K562 (cell line): ENCODE measurements around the gene MARCHF7. TPM values are rescaled to one million over a fixed set of nuclear protein-coding genes. Genes with fewer than 3 reads are reported as not detected.
A peak's percentile ranks its signal among the peaks of the same experiment; 100 is the strongest.

Source experiments
- ATAC-seq: fragments of 200-7000 bp; cut with Tn5 transposase; 3 replicates; pipeline ENCODE4 v1.9.1; 2020; ENCODE audit warnings: moderate library complexity
- BruUV-seq: library from RNA; stranded (reverse); fragments of 400-500 nt; replicated peaks from 2 replicates; lab custom pipeline; 2021; lab: Mats Ljungman, UMichigan
- CTCF ChIA-PET: fragments of 300-600 bp; formaldehyde crosslinking; extraction: SDS; loops from one replicate; lab custom pipeline; 2021; ENCODE audit warnings: low intra/inter-chr PET ratio; lab: Yijun Ruan, JAX
- POLR2A ChIA-PET: fragments of 300-600, 350-650 bp; sonication (Branson Sonifier 250); formaldehyde crosslinking; extraction: SDS; loops from one replicate; lab custom pipeline; 2021; ENCODE audit warnings: antibody characterized with exemption, inconsistent platforms; lab: Yijun Ruan, JAX
- DNase-seq, 4 experiments: peaks; one replicate each; pipeline versions ENCODE4 v3.0.0 to v3.0.0-alpha.2; 2011 to 2018; ENCODE audit warnings: low spot score in 3 of 4, mixed read lengths in 3 of 4; ENCODE audit errors: extremely low read depth in 1 of 4
- FAIRE-seq: peaks from 2 replicates; lab custom pipeline; 2011; peaks lifted over from hg19 to GRCh38; lab: Jason Lieb, UNC
- H2AFZ ChIP-seq: 2 replicates; pipeline ENCODE4 v1.6.0; 2011; ENCODE audit warnings: low read depth, low read length, control low read depth, inconsistent platforms
- H3K27ac ChIP-seq: fragments of 200-600 bp; 3 replicates; pipeline ENCODE4 v1.8.0; 2011; ENCODE audit warnings: low read depth, mild to moderate bottlenecking, control low read depth, inconsistent platforms, low read length, moderate library complexity, mixed read lengths; ENCODE audit errors: extremely low read depth
- H3K27me3 ChIP-seq, 2 experiments: fragments of 300-600 bp in 1 of 2; 2 replicates in 1 of 2; 3 replicates in 1 of 2; pipeline versions ENCODE4 v1.6.0 to v1.8.0; 2011; ENCODE audit warnings: inconsistent platforms in 2 of 2, low read length in 2 of 2, mild to moderate bottlenecking in 1 of 2, mixed read lengths in 1 of 2, moderate library complexity in 1 of 2; ENCODE audit not compliant: control insufficient read depth in 2 of 2, insufficient read depth in 2 of 2
- H3K36me3 ChIP-seq: fragments of 300-600 bp; 3 replicates; pipeline ENCODE4 v1.8.0; 2011; ENCODE audit warnings: mild to moderate bottlenecking, low read length, inconsistent platforms; ENCODE audit not compliant: control insufficient read depth, insufficient read depth
- H3K4me1 ChIP-seq, 2 experiments: fragments of 200-600 bp in 1 of 2; replicated peaks in 1 of 2; 2 replicates in 1 of 2; 3 replicates in 1 of 2; pipeline versions ENCODE4 v1.5.1 to v1.8.0; 2011; ENCODE audit warnings: inconsistent platforms in 2 of 2, low read length in 2 of 2, mild to moderate bottlenecking in 1 of 2, mixed read lengths in 1 of 2, moderate library complexity in 1 of 2; ENCODE audit not compliant: control insufficient read depth in 2 of 2, insufficient read depth in 2 of 2
- H3K4me2 ChIP-seq: 2 replicates; pipeline ENCODE4 v1.6.1; 2011; ENCODE audit warnings: low read length, control low read depth, inconsistent platforms, mixed read lengths; ENCODE audit not compliant: insufficient read depth
- H3K4me3 ChIP-seq: fragments of 200-600 bp; sonication (generic), shearing (Covaris generic); 2 replicates; pipeline ENCODE4 v1.5.1; 2016; ENCODE audit warnings: control low read depth, inconsistent platforms
- H3K79me2 ChIP-seq: fragments of 200-600 bp; 3 replicates; pipeline ENCODE4 v1.8.0; 2011; ENCODE audit warnings: low read length, inconsistent platforms; ENCODE audit not compliant: control insufficient read depth, insufficient read depth
- H3K9ac ChIP-seq, 2 experiments: 2 replicates each; pipeline versions ENCODE4 v1.6.0 to v1.6.1; 2011; ENCODE audit warnings: low read depth in 2 of 2, low read length in 2 of 2, control low read depth in 1 of 2, inconsistent platforms in 1 of 2, mild to moderate bottlenecking in 1 of 2, mixed read lengths in 1 of 2; ENCODE audit not compliant: insufficient read depth in 1 of 2
- H3K9me1 ChIP-seq: one replicate; pipeline ENCODE4 v1.6.0; 2011; ENCODE audit warnings: inconsistent platforms, mild to moderate bottlenecking, low read length, moderate library complexity; ENCODE audit not compliant: control insufficient read depth, insufficient read depth
- H3K9me3 ChIP-seq: replicated peaks from 2 replicates; pipeline ENCODE4 v1.5.1; 2011; ENCODE audit warnings: low read depth, low read length, inconsistent platforms; ENCODE audit not compliant: control insufficient read depth, insufficient read depth
- H4K20me1 ChIP-seq: replicated peaks from 2 replicates; pipeline ENCODE4 v1.6.1; 2011; ENCODE audit warnings: low read length, inconsistent platforms, mixed read lengths; ENCODE audit not compliant: control insufficient read depth, insufficient read depth
- CHD1 ChIP-seq: fragments of 200-600 bp; sonication (generic); IDR thresholded peaks from one replicate; pipeline ENCODE4 v1.6.1; 2012; ENCODE audit warnings: mild to moderate bottlenecking, moderate library complexity, low read length, inconsistent platforms
- EGR1 ChIP-seq: fragments of 450-650 bp; conservative IDR thresholded peaks from 2 replicates; pipeline ENCODE4 v1.6.1; 2017; ENCODE audit warnings: mild to moderate bottlenecking
- MAFF ChIP-seq: IDR thresholded peaks from 2 replicates; pipeline ENCODE4 v1.6.1; 2012; ENCODE audit warnings: low read length, improper control_type of control experiment
- PYGO2 ChIP-seq: fragments of 450-650 bp; IDR thresholded peaks from 2 replicates; pipeline ENCODE4 v1.6.1; 2016; ENCODE audit warnings: mild to moderate bottlenecking, missing genetic modification characterization, moderate library complexity, missing compliant biosample characterization
- RB1 ChIP-seq: fragments of 450-650 bp; IDR thresholded peaks from 2 replicates; pipeline ENCODE4 v1.6.1; 2017; ENCODE audit warnings: low read depth, mild to moderate bottlenecking
- RBFOX2 ChIP-seq: fragments of 200-400 bp; formaldehyde crosslinking; IDR thresholded peaks from 2 replicates; pipeline ENCODE4 v1.6.1; 2017; ENCODE audit warnings: low read depth, mild to moderate bottlenecking, low read length, moderate library complexity
- SAFB ChIP-seq: fragments of 200-400 bp; formaldehyde crosslinking; IDR thresholded peaks from 2 replicates; pipeline ENCODE4 v1.6.1; 2017; ENCODE audit warnings: low read depth, low read length, borderline replicate concordance
- SOX6 ChIP-seq: fragments of 450-650 bp; IDR thresholded peaks from 2 replicates; pipeline ENCODE4 v1.6.1; 2014; ENCODE audit warnings: mild to moderate bottlenecking
- ZBTB7A ChIP-seq: IDR thresholded peaks from 2 replicates; pipeline ENCODE4 v1.6.1; 2011; ENCODE audit warnings: low read depth, mild to moderate bottlenecking, low read length, moderate library complexity, borderline replicate concordance; ENCODE audit not compliant: control insufficient read depth
- WGBS: fragments of 100-300 bp; shearing (Covaris generic); methylation state at CpG from one replicate; pipeline ENCODE4 v1.1.6; 2016; ENCODE audit warnings: low coverage, mixed read lengths; ENCODE audit not compliant: insufficient coverage; ENCODE audit errors: missing lambda C conversion rate; 5-methylcytosine and 5-hydroxymethylcytosine counted together
- in situ Hi-C: fragments of 300-500 bp; cut with MboI; formaldehyde crosslinking; loops from 4 replicates; pipeline ENCODE4 v1.15.0; 2018; ENCODE audit warnings: inconsistent platforms, mixed read lengths
- intact Hi-C: fragments of 100-400 bp; cut with micrococcal nuclease; formaldehyde crosslinking; loops from 2 replicates; pipeline ENCODE4 v1.14.2; 2022
- polyA plus RNA-seq, 8 experiments: library from polyadenylated mRNA; depleted of rRNA in 4 of 8; stranded (reverse) in 5 of 8; unstranded in 3 of 8; fragments of >200 nt; fragmentation: Nextera tagmentation in 2 of 8; fragmentation: Illumina TruSeq in 1 of 8; extraction: Ambion mirVana in 2 of 8; extraction: Trizol in 1 of 8; gene quantifications; 2 replicates each; pipeline versions ENCODE4 v1.2.1 to v1.2.3, GENCODE V29; 2011 to 2014; ENCODE audit warnings: inconsistent platforms in 1 of 8, missing spikeins in 1 of 8
- total RNA-seq, 7 experiments: library from RNA; depleted of rRNA in 6 of 7; stranded (reverse); fragments of >200 nt in 6 of 7; fragmentation: Illumina TruSeq in 2 of 7; extraction: Trizol in 2 of 7; gene quantifications; 2 replicates each; pipeline versions ENCODE4 v1.2.1 to v1.2.3, GENCODE V29; 2011 to 2021; ENCODE audit warnings: low replicate concordance in 1 of 7
- TF ChIP-seq, protein P1 (sequence below): sonication (generic); formaldehyde crosslinking; IDR thresholded peaks from 2 replicates; pipeline ENCODE4 v1.8.0; 2023; ENCODE audit warnings: mild to moderate bottlenecking, missing genetic modification reagents
- TF ChIP-seq, protein P2 (sequence below), 2 experiments: IDR thresholded peaks; 2 replicates each; pipeline ENCODE4 v1.6.1; 2012; ENCODE audit warnings: improper control_type of control experiment in 2 of 2, low read depth in 2 of 2, low read length in 2 of 2, borderline replicate concordance in 1 of 2
- TF ChIP-seq, protein P3 (sequence below): fragments of 450-650 bp; formaldehyde crosslinking; IDR thresholded peaks from 2 replicates; pipeline ENCODE4 v1.4.0; 2022; ENCODE audit warnings: mild to moderate bottlenecking, moderate library complexity
- TF ChIP-seq, protein P4 (sequence below), 2 experiments: fragments of 450-650 bp in 1 of 2; sonication (generic) in 1 of 2; formaldehyde crosslinking; conservative IDR thresholded peaks; 2 replicates each; pipeline versions ENCODE4 v1.4.0 to v1.8.1; 2020 to 2022; ENCODE audit warnings: mild to moderate bottlenecking in 1 of 2, missing genetic modification reagents in 1 of 2

Gene MARCHF7
- total and polyA plus RNA-seq, 9 of the 15 experiments (the other 6 are each of a cell fraction or from before 2014, with no cell fraction given), result 58.2 to 137 (median 86.7) TPM

DNA sequence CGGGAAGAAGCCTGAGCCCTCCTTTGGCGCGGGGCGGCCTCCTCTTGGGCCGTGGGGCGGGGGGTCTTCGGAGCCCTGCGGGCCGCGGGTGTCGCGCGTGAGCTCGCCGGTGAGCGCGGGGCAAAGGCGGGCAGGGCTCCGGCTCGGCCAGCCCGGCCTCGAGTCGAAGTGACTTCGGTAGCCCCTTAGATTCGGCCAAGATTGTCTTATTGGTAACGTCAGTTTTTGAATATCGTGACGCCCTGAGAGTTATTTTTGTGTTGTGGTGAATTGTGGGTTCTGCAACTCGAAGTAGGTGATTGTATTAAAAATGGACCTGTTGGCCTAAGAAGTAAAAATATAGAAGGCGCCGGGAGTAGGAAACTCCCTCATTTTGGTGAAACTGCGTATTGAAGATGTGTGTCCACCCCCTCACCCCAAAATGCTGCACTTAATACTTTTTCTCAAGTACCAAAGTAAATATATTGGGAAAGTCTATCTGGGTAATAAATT lies 669 bp downstream of the MARCHF7 start:
- H3K4me1 ChIP-seq, result peaks cover 11 to 17% of the 10 kb centered on the region in 2 experiments; a peak in 4 of 5 replicates
- WGBS, result under 1% methylated on average over 31 of the region's 32 CpGs
- TF ChIP-seq ZBTB7A (peak; percentile 69; the same call in 1 of the 2 replicates), CHD1 (peak; percentile 73), MAFF (no peak), SAFB (0 out of 2 replicates have a peak, but pooled peaks have one; percentile 5), RBFOX2 (peak; percentile 68; the same call in 1 of the 2 replicates), EGR1 (peak; percentile 21; the same call in 1 of the 2 replicates), RB1 (peak; percentile 10; the same call in 1 of the 2 replicates), SOX6 (no peak), PYGO2 (no peak)
- TF ChIP-seq, protein P1, sequence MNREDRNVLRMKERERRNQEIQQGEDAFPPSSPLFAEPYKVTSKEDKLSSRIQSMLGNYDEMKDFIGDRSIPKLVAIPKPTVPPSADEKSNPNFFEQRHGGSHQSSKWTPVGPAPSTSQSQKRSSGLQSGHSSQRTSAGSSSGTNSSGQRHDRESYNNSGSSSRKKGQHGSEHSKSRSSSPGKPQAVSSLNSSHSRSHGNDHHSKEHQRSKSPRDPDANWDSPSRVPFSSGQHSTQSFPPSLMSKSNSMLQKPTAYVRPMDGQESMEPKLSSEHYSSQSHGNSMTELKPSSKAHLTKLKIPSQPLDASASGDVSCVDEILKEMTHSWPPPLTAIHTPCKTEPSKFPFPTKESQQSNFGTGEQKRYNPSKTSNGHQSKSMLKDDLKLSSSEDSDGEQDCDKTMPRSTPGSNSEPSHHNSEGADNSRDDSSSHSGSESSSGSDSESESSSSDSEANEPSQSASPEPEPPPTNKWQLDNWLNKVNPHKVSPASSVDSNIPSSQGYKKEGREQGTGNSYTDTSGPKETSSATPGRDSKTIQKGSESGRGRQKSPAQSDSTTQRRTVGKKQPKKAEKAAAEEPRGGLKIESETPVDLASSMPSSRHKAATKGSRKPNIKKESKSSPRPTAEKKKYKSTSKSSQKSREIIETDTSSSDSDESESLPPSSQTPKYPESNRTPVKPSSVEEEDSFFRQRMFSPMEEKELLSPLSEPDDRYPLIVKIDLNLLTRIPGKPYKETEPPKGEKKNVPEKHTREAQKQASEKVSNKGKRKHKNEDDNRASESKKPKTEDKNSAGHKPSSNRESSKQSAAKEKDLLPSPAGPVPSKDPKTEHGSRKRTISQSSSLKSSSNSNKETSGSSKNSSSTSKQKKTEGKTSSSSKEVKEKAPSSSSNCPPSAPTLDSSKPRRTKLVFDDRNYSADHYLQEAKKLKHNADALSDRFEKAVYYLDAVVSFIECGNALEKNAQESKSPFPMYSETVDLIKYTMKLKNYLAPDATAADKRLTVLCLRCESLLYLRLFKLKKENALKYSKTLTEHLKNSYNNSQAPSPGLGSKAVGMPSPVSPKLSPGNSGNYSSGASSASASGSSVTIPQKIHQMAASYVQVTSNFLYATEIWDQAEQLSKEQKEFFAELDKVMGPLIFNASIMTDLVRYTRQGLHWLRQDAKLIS (CRISPR knock-in tag), result 0 out of 2 replicates have a peak, but pooled peaks have one; percentile 1
- TF ChIP-seq, protein P2, sequence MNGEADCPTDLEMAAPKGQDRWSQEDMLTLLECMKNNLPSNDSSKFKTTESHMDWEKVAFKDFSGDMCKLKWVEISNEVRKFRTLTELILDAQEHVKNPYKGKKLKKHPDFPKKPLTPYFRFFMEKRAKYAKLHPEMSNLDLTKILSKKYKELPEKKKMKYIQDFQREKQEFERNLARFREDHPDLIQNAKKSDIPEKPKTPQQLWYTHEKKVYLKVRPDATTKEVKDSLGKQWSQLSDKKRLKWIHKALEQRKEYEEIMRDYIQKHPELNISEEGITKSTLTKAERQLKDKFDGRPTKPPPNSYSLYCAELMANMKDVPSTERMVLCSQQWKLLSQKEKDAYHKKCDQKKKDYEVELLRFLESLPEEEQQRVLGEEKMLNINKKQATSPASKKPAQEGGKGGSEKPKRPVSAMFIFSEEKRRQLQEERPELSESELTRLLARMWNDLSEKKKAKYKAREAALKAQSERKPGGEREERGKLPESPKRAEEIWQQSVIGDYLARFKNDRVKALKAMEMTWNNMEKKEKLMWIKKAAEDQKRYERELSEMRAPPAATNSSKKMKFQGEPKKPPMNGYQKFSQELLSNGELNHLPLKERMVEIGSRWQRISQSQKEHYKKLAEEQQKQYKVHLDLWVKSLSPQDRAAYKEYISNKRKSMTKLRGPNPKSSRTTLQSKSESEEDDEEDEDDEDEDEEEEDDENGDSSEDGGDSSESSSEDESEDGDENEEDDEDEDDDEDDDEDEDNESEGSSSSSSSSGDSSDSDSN (IDR thresholded peaks at IDR 0.05; ENCODE audit: borderline replicate concordance in 1 of 2, low read depth in 2 of 2, low read length in 2 of 2), result peak in 1 of 2 experiments; percentile 56; a peak in 1 of 4 replicates
- TF ChIP-seq, protein P3, sequence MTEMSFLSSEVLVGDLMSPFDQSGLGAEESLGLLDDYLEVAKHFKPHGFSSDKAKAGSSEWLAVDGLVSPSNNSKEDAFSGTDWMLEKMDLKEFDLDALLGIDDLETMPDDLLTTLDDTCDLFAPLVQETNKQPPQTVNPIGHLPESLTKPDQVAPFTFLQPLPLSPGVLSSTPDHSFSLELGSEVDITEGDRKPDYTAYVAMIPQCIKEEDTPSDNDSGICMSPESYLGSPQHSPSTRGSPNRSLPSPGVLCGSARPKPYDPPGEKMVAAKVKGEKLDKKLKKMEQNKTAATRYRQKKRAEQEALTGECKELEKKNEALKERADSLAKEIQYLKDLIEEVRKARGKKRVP (CRISPR knock-in tag), result 0 out of 2 replicates have a peak, but pooled peaks have one; percentile 2
- TF ChIP-seq, protein P4, sequence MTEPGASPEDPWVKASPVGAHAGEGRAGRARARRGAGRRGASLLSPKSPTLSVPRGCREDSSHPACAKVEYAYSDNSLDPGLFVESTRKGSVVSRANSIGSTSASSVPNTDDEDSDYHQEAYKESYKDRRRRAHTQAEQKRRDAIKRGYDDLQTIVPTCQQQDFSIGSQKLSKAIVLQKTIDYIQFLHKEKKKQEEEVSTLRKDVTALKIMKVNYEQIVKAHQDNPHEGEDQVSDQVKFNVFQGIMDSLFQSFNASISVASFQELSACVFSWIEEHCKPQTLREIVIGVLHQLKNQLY (CRISPR knock-in tag; conservative IDR thresholded peaks at IDR 0.05), result 0 out of 4 replicates have a peak, but pooled peaks of 1 of the 2 experiments have one; percentile 2

More for the DNA sequence above, 669 bp downstream of the MARCHF7 start:
- no peaks in the 10 kb centered on the region for H3K9me3 ChIP-seq
- intact Hi-C loops, result loop anchor here (1.0 to 5.0 kb wide), 7 partner anchors 94 to 811 kb away; partner anchors contain the start of gene WDSUB1
- peak overlapping the region; percentile 88 for H3K4me3 ChIP-seq
- BruUV-seq, result no TSS peak
- peak overlapping the region; percentile 99 for H3K27ac ChIP-seq
- POLR2A ChIA-PET, result interaction anchor here (0.6 to 3.7 kb wide), 19 partner anchors 8 to 1859 kb away, joined by 3 to 40 read pairs (median 5); partner anchors contain the start of genes BAZ2B and WDSUB1
- H4K20me1 ChIP-seq, result peaks cover 41% of the 10 kb centered on the region
- peaks cover 74% of the 10 kb centered on the region for H3K79me2 ChIP-seq
- H3K9ac ChIP-seq, result peak overlapping the region; percentile 98 to 100
- ATAC-seq, result peak; percentile 43
- in situ Hi-C loops, result no loop called here
- no peak for DNase-seq
- H3K36me3 ChIP-seq, result peaks cover 46% of the 10 kb centered on the region
- H3K27me3 ChIP-seq, result no peaks in the 10 kb centered on the region; a peak in 1 of 5 replicates
- peak overlapping the region; percentile 93 for H3K4me2 ChIP-seq
- CTCF ChIA-PET, result interaction anchor here (0.8 kb wide), 1 partner anchor 196 kb away, joined by 4 read pairs; no protein-coding TSS in a partner anchor
- FAIRE-seq, result no peak
- H3K9me1 ChIP-seq, result no peaks in the 10 kb centered on the region
- peak overlapping the region; percentile 97 for H2AFZ ChIP-seq
